Measurements from ENCODE around the gene ZBTB2. TPM values are rescaled to one million over a fixed set of nuclear protein-coding genes. Genes with fewer than 3 reads are reported as not detected.
"Not testable (repeated sequence)": the region's sequence is repeated elsewhere in the genome, so short reads cannot be mapped to it uniquely, and the experiment has no call there.

Gene ZBTB2
- total RNA-seq, 1 experiment from 2014 or later = 12.5 TPM

- no peak for DNase-seq (ENCODE audit: low read depth)
- in situ Hi-C loops (cut with HindIII; ENCODE audit: low pct_unique_long_range_greater_than_20kb, low sequenced_read_pairs) = no loop called here
Observed at GRCh38 chr6:151409260-151409659, 17.9 kb upstream of the ZBTB2 start.

GRCh38 chr6:151408858-151409257, 17.5 kb upstream of the ZBTB2 start:
- in situ Hi-C loops (cut with HindIII; ENCODE audit: low pct_unique_long_range_greater_than_20kb, low sequenced_read_pairs) = no loop called here
- no peak for DNase-seq (ENCODE audit: low read depth)

GRCh38 chr6:151403919-151404308, 12.6 kb upstream of the ZBTB2 start:
- in situ Hi-C loops (cut with HindIII; ENCODE audit: low pct_unique_long_range_greater_than_20kb, low sequenced_read_pairs) = no loop called here
- no peak for DNase-seq (ENCODE audit: low read depth)

GRCh38 chr6:151402228-151402627, 10.9 kb upstream of the ZBTB2 start:
- in situ Hi-C loops (cut with HindIII; ENCODE audit: low pct_unique_long_range_greater_than_20kb, low sequenced_read_pairs) = no loop called here
- DNase-seq (ENCODE audit: low read depth) = peak; percentile 28

- in situ Hi-C loops (cut with HindIII; ENCODE audit: low pct_unique_long_range_greater_than_20kb, low sequenced_read_pairs) = no loop called here
- DNase-seq (ENCODE audit: low read depth) = no peak
Observed at GRCh38 chr6:151400473-151400872, 9.1 kb upstream of the ZBTB2 start.

GRCh38 chr6:151399679-151400078, 8.3 kb upstream of the ZBTB2 start:
- in situ Hi-C loops (cut with HindIII; ENCODE audit: low pct_unique_long_range_greater_than_20kb, low sequenced_read_pairs) = no loop called here
- DNase-seq (ENCODE audit: low read depth) = no peak

- DNase-seq (ENCODE audit: low read depth) = no peak
- in situ Hi-C loops (cut with HindIII; ENCODE audit: low pct_unique_long_range_greater_than_20kb, low sequenced_read_pairs) = no loop called here
Observed at GRCh38 chr6:151393410-151393809, 2.1 kb upstream of the ZBTB2 start.

GRCh38 chr6:151392427-151392826, 1.1 kb upstream of the ZBTB2 start:
- in situ Hi-C loops (cut with HindIII; ENCODE audit: low pct_unique_long_range_greater_than_20kb, low sequenced_read_pairs) = no loop called here
- DNase-seq (ENCODE audit: low read depth) = no peak

GRCh38 chr6:151390851-151391470, 398 bp downstream of the ZBTB2 start:
- in situ Hi-C loops (cut with HindIII; ENCODE audit: low pct_unique_long_range_greater_than_20kb, low sequenced_read_pairs) = no loop called here

GRCh38 chr6:151390276-151390850, 996 bp downstream of the ZBTB2 start:
- in situ Hi-C loops (cut with HindIII; ENCODE audit: low pct_unique_long_range_greater_than_20kb, low sequenced_read_pairs) = no loop called here

More at GRCh38 chr6:151390851-151391470, 398 bp downstream of the ZBTB2 start:
- peak; percentile 64 for DNase-seq (ENCODE audit: low read depth)

GRCh38 chr6:151389618-151390275, 1.6 kb downstream of the ZBTB2 start:
- in situ Hi-C loops (cut with HindIII; ENCODE audit: low pct_unique_long_range_greater_than_20kb, low sequenced_read_pairs) = no loop called here
- DNase-seq (ENCODE audit: low read depth) = no peak

More at GRCh38 chr6:151390276-151390850, 996 bp downstream of the ZBTB2 start:
- DNase-seq (ENCODE audit: low read depth) = peak; percentile 99

GRCh38 chr6:151388997-151389617, 2.3 kb downstream of the ZBTB2 start:
- no peak for DNase-seq (ENCODE audit: low read depth)
- in situ Hi-C loops (cut with HindIII; ENCODE audit: low pct_unique_long_range_greater_than_20kb, low sequenced_read_pairs) = no loop called here

GRCh38 chr6:151388236-151388635, 3.1 kb downstream of the ZBTB2 start:
- DNase-seq (ENCODE audit: low read depth) = no peak
- in situ Hi-C loops (cut with HindIII; ENCODE audit: low pct_unique_long_range_greater_than_20kb, low sequenced_read_pairs) = no loop called here

- in situ Hi-C loops (cut with HindIII; ENCODE audit: low pct_unique_long_range_greater_than_20kb, low sequenced_read_pairs) = no loop called here
- DNase-seq (ENCODE audit: low read depth) = no peak
Observed at GRCh38 chr6:151387175-151387970, 4.0 kb downstream of the ZBTB2 start.

- in situ Hi-C loops (cut with HindIII; ENCODE audit: low pct_unique_long_range_greater_than_20kb, low sequenced_read_pairs) = no loop called here
- no peak for DNase-seq (ENCODE audit: low read depth)
Observed at GRCh38 chr6:151385177-151385576, 6.2 kb downstream of the ZBTB2 start.

- no peak for DNase-seq (ENCODE audit: low read depth)
- in situ Hi-C loops (cut with HindIII; ENCODE audit: low pct_unique_long_range_greater_than_20kb, low sequenced_read_pairs) = no loop called here
Observed at GRCh38 chr6:151384151-151384550, 7.2 kb downstream of the ZBTB2 start.

- DNase-seq (ENCODE audit: low read depth); in situ Hi-C loops (cut with HindIII; ENCODE audit: low pct_unique_long_range_greater_than_20kb, low sequenced_read_pairs): not testable (repeated sequence)
Observed at GRCh38 chr6:151382631-151383030, 8.7 kb downstream of the ZBTB2 start.

GRCh38 chr6:151381722-151382121, 9.6 kb downstream of the ZBTB2 start:
- no peak for DNase-seq (ENCODE audit: low read depth)
- in situ Hi-C loops (cut with HindIII; ENCODE audit: low pct_unique_long_range_greater_than_20kb, low sequenced_read_pairs) = no loop called here

- DNase-seq (ENCODE audit: low read depth) = no peak
- in situ Hi-C loops (cut with HindIII; ENCODE audit: low pct_unique_long_range_greater_than_20kb, low sequenced_read_pairs) = no loop called here
Observed at GRCh38 chr6:151380848-151381205, 10.5 kb downstream of the ZBTB2 start.
